Measurements from ENCODE around the gene SPATS2L.

The SPATS2L gene

DNA sequence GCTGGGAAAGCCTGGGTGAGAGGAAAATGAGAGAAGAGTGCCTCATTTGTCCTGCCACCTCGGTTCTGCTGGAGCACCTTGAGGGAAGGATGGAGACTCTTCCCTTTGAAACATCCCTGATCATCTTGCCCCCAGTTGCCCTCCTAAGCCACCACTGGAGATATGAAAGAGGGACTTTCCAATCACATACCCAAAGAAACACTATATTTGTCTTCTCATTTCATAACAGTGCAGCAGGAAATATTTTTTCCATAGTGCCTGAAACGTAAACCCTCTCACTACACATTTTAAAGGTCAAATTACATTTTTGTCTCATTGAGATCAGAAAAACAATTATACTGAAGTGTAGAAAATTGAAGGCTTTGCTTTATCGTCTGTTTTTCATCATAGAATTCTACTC is 140.1 kb downstream of the SPATS2L start:
- no peak for DNase-seq (ENCODE audit: low read depth)

DNA sequence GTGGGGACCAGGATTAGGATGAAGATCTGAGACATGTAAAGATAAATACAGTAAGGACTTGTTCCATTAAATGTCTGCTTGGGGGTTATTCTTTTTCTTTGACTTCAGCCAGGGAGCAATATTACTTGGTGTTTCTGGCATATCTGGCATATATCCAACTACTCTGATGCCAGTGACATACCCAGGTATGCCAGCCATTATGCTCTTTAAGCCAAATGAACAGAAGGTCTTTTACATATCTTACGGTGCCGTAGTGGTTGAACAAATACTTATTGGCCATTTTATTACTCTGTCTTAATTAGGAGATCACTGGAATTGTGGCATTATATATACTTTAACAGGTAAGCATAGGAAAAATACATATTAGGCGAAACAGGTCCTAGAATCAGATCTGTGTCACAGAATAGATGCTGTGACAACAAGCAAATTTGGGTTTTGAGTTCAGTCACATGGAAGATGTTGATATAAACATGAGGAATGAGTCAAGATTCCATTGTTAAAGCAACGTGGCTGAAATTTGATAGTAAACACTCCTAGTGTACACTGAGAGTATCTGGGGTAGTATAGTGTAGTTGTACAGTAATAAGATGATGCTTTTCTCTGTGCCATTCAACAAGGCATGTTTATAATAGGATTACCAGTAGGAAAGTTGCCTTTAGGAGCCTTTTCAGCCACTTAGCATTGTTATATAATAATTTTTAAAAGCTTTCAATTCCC is 140.8 kb downstream of the SPATS2L start:
- no peak for DNase-seq (ENCODE audit: low read depth)

GRCh38 chr2:200448455-200448854 is 142.0 kb downstream of the SPATS2L start:
- no peak for DNase-seq (ENCODE audit: low read depth)

GRCh38 chr2:200449149-200449548 is 142.7 kb downstream of the SPATS2L start:
- no peak for DNase-seq (ENCODE audit: low read depth)

- DNase-seq (ENCODE audit: low read depth), result no peak
Measured at GRCh38 chr2:200450288-200450687, 143.8 kb downstream of the SPATS2L start.

GRCh38 chr2:200451511-200451910 is 145.0 kb downstream of the SPATS2L start:
- no peak for DNase-seq (ENCODE audit: low read depth)

GRCh38 chr2:200452377-200452776 is 145.9 kb downstream of the SPATS2L start:
- DNase-seq (ENCODE audit: low read depth), result no peak

DNA sequence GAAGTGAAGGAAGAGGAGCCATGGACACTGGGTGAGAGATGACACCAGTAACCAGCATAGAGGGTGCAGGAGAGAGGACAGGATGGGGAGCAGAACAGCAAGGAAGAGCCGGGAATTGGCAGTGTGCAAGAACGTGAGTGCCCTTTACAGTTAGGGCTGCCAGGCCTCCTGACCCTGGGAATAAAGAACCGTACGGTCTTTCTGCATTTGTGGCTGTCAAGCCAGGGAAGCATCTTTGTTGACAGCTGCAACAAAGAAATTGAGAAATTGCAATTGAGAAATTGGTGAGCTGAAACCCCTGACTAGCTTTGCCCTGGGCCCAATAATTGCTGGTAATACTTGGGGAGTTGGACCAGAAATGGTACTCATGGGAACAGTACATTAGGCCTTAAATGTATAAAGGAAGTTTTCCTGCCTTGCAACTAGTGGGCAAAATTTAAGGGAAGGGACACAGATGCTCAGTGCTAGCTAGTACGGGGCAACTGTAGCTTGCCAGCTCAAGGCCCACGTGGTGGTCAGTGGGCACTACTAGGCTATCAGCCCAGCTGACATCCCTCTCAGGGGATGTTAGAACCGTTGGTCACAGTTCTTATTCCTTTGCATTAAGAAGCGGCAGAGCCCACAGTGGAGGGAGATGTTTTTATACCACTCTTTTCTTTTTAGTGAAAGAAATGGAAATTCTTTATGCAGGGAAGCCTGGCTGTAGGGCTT is 146.8 kb downstream of the SPATS2L start:
- DNase-seq (ENCODE audit: low read depth), result no peak

- no peak for DNase-seq (ENCODE audit: low read depth)
Measured at GRCh38 chr2:200453853-200454534, 147.5 kb downstream of the SPATS2L start.

DNA sequence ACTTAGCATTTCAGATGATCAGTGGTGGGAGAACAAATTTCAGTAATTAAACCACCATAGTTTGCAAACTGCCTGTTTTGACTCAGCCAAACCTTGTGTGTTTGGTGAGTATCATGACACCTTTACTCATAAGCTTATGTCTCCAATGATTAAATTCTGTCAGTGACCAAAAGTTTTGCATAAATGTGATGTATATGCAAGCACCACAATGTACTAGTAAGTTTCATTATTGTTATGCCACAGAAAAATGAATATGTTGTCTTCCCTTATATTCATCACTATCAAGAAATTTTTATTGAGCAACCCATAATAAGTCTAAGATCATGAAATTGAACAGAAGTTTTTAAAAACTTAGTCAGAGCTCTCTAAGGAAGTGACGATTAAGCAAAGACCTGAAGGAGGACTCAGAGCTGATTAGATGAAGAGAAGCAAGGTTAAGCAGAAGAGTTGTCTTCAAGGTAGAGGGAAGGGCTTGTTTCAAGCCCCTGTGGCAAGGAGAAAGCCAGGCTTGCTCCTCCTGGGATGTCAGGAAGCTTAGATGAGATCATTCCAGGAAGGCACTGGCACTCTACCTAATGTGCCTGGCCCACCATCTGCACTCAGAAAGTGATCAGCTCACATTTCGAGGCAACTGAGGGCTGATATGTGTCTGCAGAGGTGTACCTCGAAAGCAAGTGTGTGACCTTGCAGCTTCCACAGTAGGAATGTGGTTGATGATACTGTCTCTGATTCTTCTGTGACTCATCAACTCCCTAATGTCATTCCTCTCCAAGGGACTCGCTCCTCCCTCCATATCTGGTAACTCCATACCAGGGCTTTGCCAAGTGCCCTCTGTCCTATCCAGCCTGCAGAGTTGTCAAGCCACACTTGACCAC is 148.7 kb downstream of the SPATS2L start:
- DNase-seq (ENCODE audit: low read depth), result no peak

- DNase-seq (ENCODE audit: low read depth), result no peak
Measured at GRCh38 chr2:200455958-200456421, 149.5 kb downstream of the SPATS2L start.

GRCh38 chr2:200456567-200456966 is 150.1 kb downstream of the SPATS2L start:
- DNase-seq (ENCODE audit: low read depth), result no peak

- no peak for DNase-seq (ENCODE audit: low read depth)
Measured at GRCh38 chr2:200459101-200459500, 152.6 kb downstream of the SPATS2L start.

DNA sequence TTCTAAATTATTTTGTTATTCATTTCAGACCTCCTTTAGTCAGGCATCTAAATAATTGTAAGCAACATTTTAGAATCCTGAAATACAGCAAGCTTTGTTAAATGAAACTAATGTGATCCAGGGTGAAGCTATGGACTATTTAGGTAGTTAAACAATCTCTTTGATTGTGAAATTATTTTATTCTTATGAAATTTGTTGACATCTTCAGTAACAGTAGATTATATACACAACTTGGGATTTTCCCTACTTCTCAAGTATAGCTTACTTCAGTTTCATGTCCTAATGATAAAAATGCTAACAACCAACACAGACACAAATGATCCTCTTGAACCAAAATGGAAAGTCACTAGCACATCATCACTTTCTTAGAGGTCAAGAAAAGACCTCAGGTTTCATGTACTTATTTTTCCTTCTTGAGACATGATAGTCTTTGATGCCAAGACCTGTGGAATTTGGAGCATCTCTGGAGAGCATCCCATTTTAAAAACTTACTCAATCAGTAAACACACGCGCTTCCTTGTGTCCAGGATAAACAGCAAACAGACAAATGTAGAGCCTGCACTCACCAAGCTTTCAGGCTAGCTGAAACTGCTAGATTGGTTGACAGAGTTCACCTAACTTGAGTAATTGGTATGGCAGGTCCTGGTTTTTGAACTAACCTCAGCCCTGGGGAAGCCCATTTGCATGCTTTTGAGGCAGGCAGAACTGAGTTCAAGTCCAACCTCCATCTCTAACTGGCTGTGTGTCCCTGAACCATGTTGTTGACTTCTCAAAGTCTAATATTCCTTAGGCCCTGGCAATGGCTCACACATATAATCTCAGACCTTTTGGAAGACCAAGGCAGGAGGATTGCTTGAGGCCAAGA is 155.6 kb downstream of the SPATS2L start:
- DNase-seq (ENCODE audit: low read depth), result no peak

DNA sequence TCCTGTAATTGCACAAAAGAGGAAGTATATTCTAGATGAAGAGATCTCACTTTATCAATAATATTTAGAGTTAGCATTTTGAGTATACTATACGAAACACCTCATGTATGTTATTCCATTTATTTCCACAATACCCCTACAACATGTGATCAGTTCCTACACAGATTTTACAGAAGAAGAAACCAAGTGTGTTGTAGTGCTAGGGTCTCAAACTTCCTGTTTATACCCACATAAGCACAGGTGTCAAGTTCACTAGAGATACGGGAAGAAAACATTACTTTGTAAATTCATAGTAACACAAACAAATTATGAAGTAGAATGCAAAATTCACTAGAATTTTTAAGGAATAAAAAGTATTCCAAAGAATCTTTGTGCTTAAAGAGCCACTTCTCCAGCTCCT is 157.0 kb downstream of the SPATS2L start:
- DNase-seq (ENCODE audit: low read depth), result no peak

- DNase-seq (ENCODE audit: low read depth), result no peak
Measured at GRCh38 chr2:200466425-200467418, 160.2 kb downstream of the SPATS2L start.

DNA sequence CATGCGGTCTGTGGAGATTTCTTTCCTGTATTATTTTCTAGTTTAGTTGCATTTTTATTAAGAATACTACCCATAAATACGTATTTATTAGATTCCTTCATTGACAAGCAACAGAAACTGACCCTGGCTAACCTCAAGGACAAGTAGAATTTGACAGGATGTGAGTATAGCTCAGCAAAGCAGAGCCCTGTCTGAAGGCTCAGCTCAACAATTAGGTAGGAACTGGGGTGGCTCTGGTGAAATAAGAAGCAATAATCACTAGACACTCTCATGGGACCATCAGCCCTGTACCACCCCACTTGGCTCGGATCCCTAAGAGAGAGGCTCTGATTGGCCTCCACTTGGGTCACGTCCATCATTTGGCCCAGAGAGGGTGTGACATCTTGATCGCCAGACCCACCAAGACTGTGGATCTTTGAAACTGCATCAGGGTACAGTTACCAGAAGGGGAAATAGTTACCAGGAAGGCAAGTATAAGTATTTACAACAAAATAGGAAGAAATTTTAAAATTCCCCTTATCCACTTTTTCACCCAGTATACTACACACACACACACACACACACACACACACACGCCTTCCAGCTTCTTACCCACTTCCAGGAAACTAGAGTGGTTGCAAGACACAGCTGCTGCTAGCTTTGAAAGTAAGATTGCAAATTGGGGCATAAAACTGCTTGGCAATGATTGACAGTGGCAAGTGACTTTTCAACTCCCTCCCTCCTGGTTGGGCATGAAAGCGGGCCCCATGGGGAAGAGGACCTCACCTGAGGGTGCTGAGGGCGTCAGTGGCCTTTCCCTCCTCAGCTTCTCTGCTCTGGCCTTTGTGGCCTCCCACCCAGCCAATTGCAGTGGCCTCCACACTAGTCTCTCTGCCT is 161.6 kb downstream of the SPATS2L start:
- no peak for DNase-seq (ENCODE audit: low read depth)

GRCh38 chr2:200469708-200470211 is 163.3 kb downstream of the SPATS2L start:
- DNase-seq (ENCODE audit: low read depth), result no peak

DNA sequence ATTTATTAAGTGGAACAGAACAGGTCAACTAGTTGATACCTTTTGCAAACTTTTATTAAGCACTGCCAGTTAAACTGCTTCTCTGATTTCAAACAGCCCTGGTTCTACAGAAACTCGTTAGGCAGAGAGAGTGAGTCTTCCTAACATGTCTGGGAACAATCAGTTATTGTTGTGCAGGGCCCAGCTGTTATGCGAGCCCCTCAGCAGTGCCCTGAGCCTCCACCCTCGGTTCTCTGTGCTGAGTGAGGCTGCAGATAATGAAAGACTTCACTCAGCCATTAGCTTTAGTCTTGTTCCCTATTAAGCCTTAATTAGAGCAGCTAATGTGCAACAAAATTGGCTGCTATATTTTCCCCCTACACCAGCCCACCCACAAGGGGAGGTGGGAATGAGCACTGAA is 163.7 kb downstream of the SPATS2L start:
- no peak for DNase-seq (ENCODE audit: low read depth)

All from stimulated activated CD8-positive, alpha-beta memory T cell treated with anti-CD3 and anti-CD28 coated beads, Interleukin-12 subunit alpha, Interleukin-12 subunit beta, amount 100 ng/mL, for 1 hour (primary cell).